ENCODE results near the gene CC2D1B. TPM values are rescaled to one million over a fixed set of nuclear protein-coding genes. Genes with fewer than 3 reads are reported as not detected.
"Not testable (repeated sequence)": the region's sequence is repeated elsewhere in the genome, so short reads cannot be mapped to it uniquely, and the experiment has no call there.

The CC2D1B gene
- 18.6 and 20.9 TPM in 2 replicates for total RNA-seq (2014; rRNA removed; shearing (Covaris generic))

- Histone ChIP-seq H3K27me3 (no peaks in the 10 kb centered on the region), H3K4me1 (peaks cover 6% of the 10 kb centered on the region; the same call in 1 of the 2 replicates)
Measured at GRCh38 chr1:52365746-52366516, at the start of gene CC2D1B. TSS of gene CC2D1B (minus strand) at chr1:52366205. CDS start at chr1:52364620, 1,585 bp downstream.

GRCh38 chr1:52414942-52415341 lies 48.9 kb upstream of the CC2D1B start:
- no peak for DNase-seq
- H3K27me3 ChIP-seq, result no peaks in the 10 kb centered on the region
- no peaks in the 10 kb centered on the region for H3K4me1 ChIP-seq
- H3K36me3 ChIP-seq, result peaks cover 96% of the 10 kb centered on the region
- no peak overlapping the region for H3K4me3 ChIP-seq
- no peaks in the 10 kb centered on the region for H3K9me3 ChIP-seq (replicated peaks)
- no peak overlapping the region for H3K27ac ChIP-seq

More at GRCh38 chr1:52365746-52366516, at the start of gene CC2D1B:
- peak within 1 kb of the TSS; percentile 76 for H3K27ac ChIP-seq
- H3K36me3 ChIP-seq, result no peaks in the 10 kb centered on the region; the same call in 1 of the 2 replicates
- DNase-seq, result peak; percentile 99 to 100
- peak within 1 kb of the TSS; percentile 88 for H3K4me3 ChIP-seq
- no peaks in the 10 kb centered on the region for H3K9me3 ChIP-seq (replicated peaks)

- H3K36me3 ChIP-seq, result peaks cover 97% of the 10 kb centered on the region
- H3K27me3 ChIP-seq, result no peaks in the 10 kb centered on the region
- H3K9me3 ChIP-seq (replicated peaks), result no peaks in the 10 kb centered on the region
- no peak overlapping the region for H3K27ac ChIP-seq
- H3K4me3 ChIP-seq, result no peak overlapping the region
- no peaks in the 10 kb centered on the region for H3K4me1 ChIP-seq
- no peak for DNase-seq
Measured at GRCh38 chr1:52413410-52413989, 47.5 kb upstream of the CC2D1B start.

GRCh38 chr1:52404975-52405338 lies 39.0 kb upstream of the CC2D1B start:
- Histone ChIP-seq H3K4me3 (peak overlapping the region; percentile 86), H3K27me3 (no peaks in the 10 kb centered on the region), H3K9me3 (replicated peaks) (no peaks in the 10 kb centered on the region), H3K36me3 (peaks cover 58% of the 10 kb centered on the region), H3K4me1 (peaks cover 5% of the 10 kb centered on the region; the same call in 1 of the 2 replicates), H3K27ac (peak overlapping the region; percentile 74)
- DNase-seq, result no peak

GRCh38 chr1:52404116-52404974 lies 38.3 kb upstream of the CC2D1B start, which contains the start of the genes ORC1 and PRPF38A:
TSS of gene ORC1 (minus strand) at chr1:52404423. CDS start at chr1:52402223, 2,200 bp downstream.
TSS of gene PRPF38A (plus strand) at chr1:52404602. CDS start at chr1:52404750, 148 bp downstream.
- peak within 1 kb of the TSS; percentile 86 for H3K4me3 ChIP-seq
- peaks cover 56% of the 10 kb centered on the region for H3K36me3 ChIP-seq
- H3K27ac ChIP-seq, result peak within 1 kb of the TSS; percentile 74
- peaks cover 5% of the 10 kb centered on the region; the same call in 1 of the 2 replicates for H3K4me1 ChIP-seq
- DNase-seq, result peak; percentile 98 to 99
- no peaks in the 10 kb centered on the region for H3K27me3 ChIP-seq
- no peaks in the 10 kb centered on the region for H3K9me3 ChIP-seq (replicated peaks)

GRCh38 chr1:52403566-52404115 lies 37.6 kb upstream of the CC2D1B start:
- Histone ChIP-seq H3K9me3 (replicated peaks) (no peaks in the 10 kb centered on the region), H3K4me3 (peak overlapping the region; percentile 86), H3K4me1 (peaks cover 5% of the 10 kb centered on the region; the same call in 1 of the 2 replicates), H3K27me3 (no peaks in the 10 kb centered on the region), H3K36me3 (peaks cover 49% of the 10 kb centered on the region), H3K27ac (peak overlapping the region; percentile 74)
- peak in 1 of 2 experiments; percentile 67 for DNase-seq

- no peaks in the 10 kb centered on the region for H3K27me3 ChIP-seq
- H3K4me3 ChIP-seq, result peak overlapping the region; percentile 86
- H3K36me3 ChIP-seq, result peaks cover 47% of the 10 kb centered on the region
- H3K27ac ChIP-seq, result no peak overlapping the region
- peaks cover 5% of the 10 kb centered on the region; the same call in 1 of the 2 replicates for H3K4me1 ChIP-seq
- no peak for DNase-seq
- no peaks in the 10 kb centered on the region for H3K9me3 ChIP-seq (replicated peaks)
Measured at GRCh38 chr1:52402860-52403240, 36.8 kb upstream of the CC2D1B start.

GRCh38 chr1:52400131-52400530 lies 34.1 kb upstream of the CC2D1B start:
- Histone ChIP-seq H3K9me3 (replicated peaks) (no peaks in the 10 kb centered on the region), H3K27ac (no peak overlapping the region), H3K27me3 (no peaks in the 10 kb centered on the region), H3K4me1 (no peaks in the 10 kb centered on the region), H3K4me3 (no peak overlapping the region), H3K36me3 (peaks cover 46% of the 10 kb centered on the region)
- DNase-seq, result no peak

- H3K27me3 ChIP-seq, result no peaks in the 10 kb centered on the region
- no peaks in the 10 kb centered on the region for H3K4me1 ChIP-seq
- peaks cover 51% of the 10 kb centered on the region for H3K36me3 ChIP-seq
- H3K9me3 ChIP-seq (replicated peaks), result no peaks in the 10 kb centered on the region
- H3K27ac ChIP-seq, result no peak overlapping the region
- no peak overlapping the region for H3K4me3 ChIP-seq
- no peak for DNase-seq
Measured at GRCh38 chr1:52399629-52400028, 33.6 kb upstream of the CC2D1B start.

- no peak for DNase-seq
- Histone ChIP-seq H3K9me3 (replicated peaks) (no peaks in the 10 kb centered on the region), H3K27me3 (no peaks in the 10 kb centered on the region), H3K4me3 (no peak overlapping the region), H3K27ac (no peak overlapping the region), H3K36me3 (peaks cover 82% of the 10 kb centered on the region), H3K4me1 (no peaks in the 10 kb centered on the region)
Measured at GRCh38 chr1:52393174-52393573, 27.2 kb upstream of the CC2D1B start.

GRCh38 chr1:52386458-52386857 lies 20.5 kb upstream of the CC2D1B start:
- no peaks in the 10 kb centered on the region for H3K4me1 ChIP-seq
- H3K4me3 ChIP-seq, result no peak overlapping the region
- peaks cover 87% of the 10 kb centered on the region for H3K36me3 ChIP-seq
- H3K9me3 ChIP-seq (replicated peaks), result no peaks in the 10 kb centered on the region
- DNase-seq, result no peak
- H3K27ac ChIP-seq, result no peak overlapping the region
- no peaks in the 10 kb centered on the region for H3K27me3 ChIP-seq

- H3K4me3 ChIP-seq, result no peak overlapping the region
- H3K9me3 ChIP-seq (replicated peaks), result no peaks in the 10 kb centered on the region
- no peak for DNase-seq
- peaks cover 88% of the 10 kb centered on the region for H3K36me3 ChIP-seq
- no peaks in the 10 kb centered on the region for H3K27me3 ChIP-seq
- no peaks in the 10 kb centered on the region for H3K4me1 ChIP-seq
- no peak overlapping the region for H3K27ac ChIP-seq
Measured at GRCh38 chr1:52385376-52385775, 19.4 kb upstream of the CC2D1B start.

- H3K9me3 ChIP-seq (replicated peaks); H3K4me1 ChIP-seq; H3K27me3 ChIP-seq; H3K4me3 ChIP-seq; DNase-seq; H3K27ac ChIP-seq: not testable (repeated sequence)
- H3K36me3 ChIP-seq, result peaks cover 34% of the 10 kb centered on the region
Measured at GRCh38 chr1:52369851-52370250, 3.8 kb upstream of the CC2D1B start.

Measured in SJCRH30 (cell line).